Glutamatergic neuron (in vitro differentiated cells): ENCODE data around the gene LSAMP. TPM values are rescaled to one million over a fixed set of nuclear protein-coding genes. Genes with fewer than 3 reads are reported as not detected.
"Not testable (repeated sequence)": the region's sequence is repeated elsewhere in the genome, so short reads cannot be mapped to it uniquely, and the experiment has no call there.

Experiments
- DNase-seq: peaks from one replicate; pipeline ENCODE4 v3.0.0; 2022
- H3K27ac Mint-ChIP-seq: one replicate; pipeline ENCODE4 v1.8.0; 2020; ENCODE audit warnings: mild to moderate bottlenecking, mixed read lengths, inconsistent platforms; ENCODE audit not compliant: unreplicated experiment
- H3K27me3 Mint-ChIP-seq: one replicate; pipeline ENCODE4 v1.8.0; 2020; ENCODE audit warnings: mild to moderate bottlenecking, moderate library complexity, mixed read lengths, inconsistent platforms; ENCODE audit not compliant: unreplicated experiment
- H3K36me3 Mint-ChIP-seq: one replicate; pipeline ENCODE4 v1.8.0; 2020; ENCODE audit warnings: mild to moderate bottlenecking, mixed read lengths, inconsistent platforms; ENCODE audit not compliant: unreplicated experiment
- H3K4me1 Mint-ChIP-seq: one replicate; pipeline ENCODE4 v1.8.0; 2020; ENCODE audit warnings: mild to moderate bottlenecking, low read depth, mixed read lengths, inconsistent platforms; ENCODE audit not compliant: unreplicated experiment
- H3K4me3 Mint-ChIP-seq: one replicate; pipeline ENCODE4 v1.8.0; 2020; ENCODE audit warnings: mild to moderate bottlenecking, mixed read lengths, inconsistent platforms; ENCODE audit not compliant: unreplicated experiment
- H3K9me3 Mint-ChIP-seq: one replicate; pipeline ENCODE4 v1.8.0; 2020; ENCODE audit warnings: mild to moderate bottlenecking, moderate library complexity, mixed read lengths, inconsistent platforms; ENCODE audit not compliant: unreplicated experiment
- CTCF ChIP-seq: fragments of 200-600 bp; sonication (generic); IDR thresholded peaks from one replicate; pipeline ENCODE4 v1.5.0; 2021; ENCODE audit not compliant: partially characterized antibody, unreplicated experiment
- total RNA-seq: library from RNA; stranded (reverse); fragmentation: NEBNext Ultra II Directional; extraction: Animal tissue kit (Norgen Biotek cat#: 25700); gene quantifications from one replicate; pipeline ENCODE4 v1.2.1, GENCODE V29; 2021; ENCODE audit not compliant: unreplicated experiment

LSAMP gene
- total RNA-seq, 1 donor from 2014 or later: 67.1 TPM

GRCh38 chr3:115792206-115792955 lies 652.9 kb downstream of the LSAMP start:
- DNase-seq: no peak
- Mint-ChIP-seq H3K4me1 (peaks cover 20% of the 10 kb centered on the region), H3K9me3 (peaks cover 2% of the 10 kb centered on the region), H3K27ac (peak overlapping the region; percentile 9), H3K36me3 (no peaks in the 10 kb centered on the region), H3K27me3 (peaks cover 4% of the 10 kb centered on the region), H3K4me3 (no peak overlapping the region)
- TF ChIP-seq CTCF: no peak

- H3K36me3 Mint-ChIP-seq, H3K4me3 Mint-ChIP-seq, H3K27ac Mint-ChIP-seq, H3K27me3 Mint-ChIP-seq, H3K9me3 Mint-ChIP-seq, DNase-seq: not testable (repeated sequence)
- peaks cover 23% of the 10 kb centered on the region for H3K4me1 Mint-ChIP-seq
Observed at GRCh38 chr3:115791271-115792153, 653.8 kb downstream of the LSAMP start.

GRCh38 chr3:115790759-115791158 lies 654.5 kb downstream of the LSAMP start:
- Mint-ChIP-seq H3K27me3 (peaks cover 8% of the 10 kb centered on the region), H3K27ac (no peak overlapping the region), H3K4me1 (peaks cover 28% of the 10 kb centered on the region), H3K9me3 (peaks cover 3% of the 10 kb centered on the region), H3K4me3 (no peak overlapping the region), H3K36me3 (no peaks in the 10 kb centered on the region)
- no peak for DNase-seq
- no peak for TF ChIP-seq CTCF

- Mint-ChIP-seq H3K27me3 (peaks cover 17% of the 10 kb centered on the region), H3K9me3 (peaks cover 13% of the 10 kb centered on the region), H3K27ac (no peak overlapping the region), H3K36me3 (no peaks in the 10 kb centered on the region), H3K4me1 (peaks cover 40% of the 10 kb centered on the region), H3K4me3 (no peak overlapping the region)
- no peak for DNase-seq
- no peak for TF ChIP-seq CTCF
Observed at GRCh38 chr3:115789481-115789880, 655.8 kb downstream of the LSAMP start.

GRCh38 chr3:115788921-115789470 lies 656.3 kb downstream of the LSAMP start:
- Mint-ChIP-seq H3K9me3 (peaks cover 15% of the 10 kb centered on the region), H3K36me3 (no peaks in the 10 kb centered on the region), H3K27ac (peak overlapping the region; percentile 35), H3K4me1 (peaks cover 40% of the 10 kb centered on the region), H3K27me3 (peaks cover 17% of the 10 kb centered on the region), H3K4me3 (peak overlapping the region; percentile 7)
- DNase-seq: peak; percentile 35
- no peak for TF ChIP-seq CTCF
